ENCODE results near the gene MGAT4D. TPM values are rescaled to one million over a fixed set of nuclear protein-coding genes. Genes with fewer than 3 reads are reported as not detected.
"Not testable (repeated sequence)": the region's sequence is repeated elsewhere in the genome, so short reads cannot be mapped to it uniquely, and the experiment has no call there.

The MGAT4D gene
- total RNA-seq, 1 donor from 2014 or later, result not detected

DNA sequence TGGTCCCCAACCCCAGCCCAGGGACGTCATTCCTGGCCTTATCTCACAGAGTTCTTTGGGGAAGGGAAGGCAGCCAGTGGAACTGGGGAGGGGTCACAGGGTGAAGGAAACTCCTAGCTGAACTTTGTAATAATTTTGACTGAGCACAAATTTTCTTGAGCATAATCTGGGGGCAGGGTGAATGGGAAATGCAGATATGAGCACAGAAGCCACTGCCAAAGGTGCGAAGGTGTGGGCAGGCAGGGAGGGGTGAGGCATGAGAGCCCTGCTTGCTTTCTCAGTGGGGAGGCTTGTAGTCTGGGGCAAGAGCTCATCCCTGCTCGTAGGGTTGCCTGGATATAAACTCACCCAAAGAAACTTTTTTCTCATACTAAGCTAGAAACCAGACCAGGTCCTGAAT is 34.9 kb downstream of the MGAT4D start:
- no peaks in the 10 kb centered on the region for H3K9me3 ChIP-seq
- intact Hi-C loops (cut with DNase I), result no loop called here
- H3K4me1 ChIP-seq, result no peaks in the 10 kb centered on the region
- H3K36me3 ChIP-seq, result no peaks in the 10 kb centered on the region
- DNase-seq (no peak), ATAC-seq (no peak)
- no peak for TF ChIP-seq CTCF (IDR thresholded peaks at IDR 0.05)
- H3K4me3 ChIP-seq, result no peak overlapping the region
- H3K27me3 ChIP-seq (ENCODE audit: low read depth), result no peaks in the 10 kb centered on the region
- H3K27ac ChIP-seq, result no peak overlapping the region

GRCh38 chr4:140450352-140450751 is 47.7 kb downstream of the MGAT4D start:
- Histone ChIP-seq H3K36me3 (no peaks in the 10 kb centered on the region), H3K27me3 (ENCODE audit: low read depth) (no peaks in the 10 kb centered on the region), H3K4me3 (no peak overlapping the region), H3K27ac (no peak overlapping the region), H3K4me1 (no peaks in the 10 kb centered on the region), H3K9me3 (no peaks in the 10 kb centered on the region)
- no peak for TF ChIP-seq CTCF (IDR thresholded peaks at IDR 0.05)
- ATAC-seq (no peak), DNase-seq (no peak)
- intact Hi-C loops (cut with DNase I), result no loop called here

DNA sequence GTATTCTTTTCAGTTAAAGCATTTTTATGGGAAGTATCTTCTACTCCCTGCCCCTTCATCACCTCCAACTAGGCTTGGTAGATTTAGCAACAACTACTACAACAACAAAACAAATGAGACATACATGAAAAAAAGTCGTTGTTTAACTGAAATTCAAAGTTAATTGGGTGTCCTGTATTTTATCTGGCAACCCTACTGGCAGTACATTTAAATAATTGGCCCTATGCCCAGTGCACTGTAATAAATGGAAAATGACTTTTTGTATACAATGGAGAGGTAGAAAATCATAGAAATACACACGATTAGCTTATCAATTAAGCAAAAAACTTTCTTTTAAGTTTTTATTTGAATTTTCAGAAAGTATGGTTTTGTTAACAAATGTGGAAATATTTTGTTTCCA is 49.3 kb downstream of the MGAT4D start:
- Histone ChIP-seq H3K4me3 (no peak overlapping the region), H3K9me3 (no peaks in the 10 kb centered on the region), H3K27ac (no peak overlapping the region), H3K27me3 (ENCODE audit: low read depth) (no peaks in the 10 kb centered on the region), H3K4me1 (no peaks in the 10 kb centered on the region), H3K36me3 (no peaks in the 10 kb centered on the region)
- DNase-seq, result no peak
- TF ChIP-seq CTCF (IDR thresholded peaks at IDR 0.05), result no peak
- ATAC-seq, result no peak
- intact Hi-C loops (cut with DNase I), result no loop called here

GRCh38 chr4:140448162-140448561 is 49.9 kb downstream of the MGAT4D start:
- H3K4me3 ChIP-seq, result no peak overlapping the region
- no peak for TF ChIP-seq CTCF (IDR thresholded peaks at IDR 0.05)
- no peaks in the 10 kb centered on the region for H3K27me3 ChIP-seq (ENCODE audit: low read depth)
- H3K4me1 ChIP-seq, result no peaks in the 10 kb centered on the region
- no peak overlapping the region for H3K27ac ChIP-seq
- ATAC-seq (no peak), DNase-seq (no peak)
- no peaks in the 10 kb centered on the region for H3K36me3 ChIP-seq
- intact Hi-C loops (cut with DNase I), result no loop called here
- no peaks in the 10 kb centered on the region for H3K9me3 ChIP-seq

DNA sequence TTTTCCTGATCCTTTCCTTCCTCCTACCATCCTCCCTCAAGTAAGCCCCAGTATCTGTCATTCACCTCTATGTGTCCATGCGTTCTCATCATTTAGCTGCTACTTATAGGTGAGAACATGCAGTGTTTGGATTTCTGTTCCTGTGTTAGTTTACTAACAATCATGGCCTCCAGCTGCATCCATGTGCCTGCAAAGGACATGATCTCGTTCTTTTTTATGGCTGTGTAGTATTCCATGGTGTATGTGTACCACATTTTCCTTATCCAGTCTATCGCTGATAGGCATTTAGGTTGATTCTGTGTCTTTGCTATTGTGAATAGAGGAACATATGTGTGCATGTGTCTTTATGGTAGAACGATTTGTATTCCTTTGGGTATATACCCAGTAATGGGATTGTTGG is 53.7 kb downstream of the MGAT4D start:
- H3K27me3 ChIP-seq (ENCODE audit: low read depth); H3K4me3 ChIP-seq; H3K27ac ChIP-seq; H3K36me3 ChIP-seq; DNase-seq; H3K9me3 ChIP-seq; intact Hi-C loops (cut with DNase I); ATAC-seq; H3K4me1 ChIP-seq: not testable (repeated sequence)

DNA sequence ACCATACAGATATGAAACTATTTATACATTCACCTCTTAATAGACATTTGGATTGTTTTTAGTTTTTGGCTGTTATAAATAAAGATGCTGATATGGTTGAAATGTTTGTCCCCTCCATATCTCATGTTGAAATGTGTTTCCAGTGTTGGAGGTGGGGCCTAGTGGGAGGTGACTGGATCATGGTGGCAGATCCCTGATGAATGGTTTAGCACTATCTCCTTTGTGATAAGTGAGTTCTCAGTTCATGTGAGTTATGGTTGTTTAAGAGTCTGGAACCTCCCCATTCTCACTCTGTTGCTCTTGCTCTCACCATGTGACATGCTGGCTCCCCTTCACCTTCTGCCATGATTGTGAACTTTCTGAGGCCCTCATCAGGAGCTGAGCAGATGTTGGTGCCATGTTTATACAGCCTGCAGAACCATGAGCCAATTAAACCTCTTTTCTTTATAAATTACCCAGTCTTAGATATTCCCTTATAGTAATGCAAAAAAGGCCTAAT is 58.4 kb downstream of the MGAT4D start:
- Histone ChIP-seq H3K27ac (no peak overlapping the region), H3K36me3 (no peaks in the 10 kb centered on the region), H3K27me3 (ENCODE audit: low read depth) (no peaks in the 10 kb centered on the region), H3K4me3 (no peak overlapping the region), H3K9me3 (no peaks in the 10 kb centered on the region), H3K4me1 (no peaks in the 10 kb centered on the region)
- DNase-seq (no peak), ATAC-seq (no peak)
- intact Hi-C loops (cut with DNase I), result no loop called here
- TF ChIP-seq CTCF (IDR thresholded peaks at IDR 0.05), result no peak

Data from lower lobe of right lung (tissue), 2 donors.